Spleen (tissue), 11 donors: ENCODE data around the gene CGB1. TPM values are rescaled to one million over a fixed set of nuclear protein-coding genes. Genes with fewer than 3 reads are reported as not detected.

Experiments used
- DNase-seq: peaks from one replicate; pipeline ENCODE4 v3.0.0-alpha.2; 2020
- H3K27ac ChIP-seq, 8 donors: fragments of 200-600 bp; sonication (generic) in 7 of 8; 1 replicate in 4 of 8; 2 replicates in 4 of 8; pipeline versions ENCODE4 v1.5.0 to v1.8.0; 2016 to 2021; ENCODE audit warnings: inconsistent platforms in 4 of 8, mild to moderate bottlenecking in 4 of 8, moderate library complexity in 1 of 8
- H3K27me3 ChIP-seq, 7 donors: fragments of 200-600 bp; sonication (generic) in 6 of 7; replicated peaks in 1 of 7; 1 replicate in 4 of 7; 2 replicates in 3 of 7; pipeline versions ENCODE4 v1.5.0 to v1.8.0; 2016 to 2021; ENCODE audit warnings: inconsistent platforms in 3 of 7, mild to moderate bottlenecking in 1 of 7
- H3K36me3 ChIP-seq, 6 donors: fragments of 200-600 bp; sonication (generic) in 5 of 6; 1 replicate in 4 of 6; 2 replicates in 2 of 6; pipeline versions ENCODE4 v1.5.0 to v1.8.0; 2016 to 2021; ENCODE audit warnings: inconsistent platforms in 2 of 6
- H3K4me1 ChIP-seq, 6 donors: fragments of 200-600 bp; sonication (generic) in 5 of 6; 1 replicate in 3 of 6; 2 replicates in 3 of 6; pipeline versions ENCODE4 v1.5.0 to v1.8.0; 2016 to 2021; ENCODE audit warnings: inconsistent platforms in 3 of 6
- H3K4me3 ChIP-seq, 8 donors: fragments of 200-600 bp; sonication (generic) in 7 of 8; 1 replicate in 4 of 8; 2 replicates in 4 of 8; pipeline versions ENCODE4 v1.5.0 to v1.8.0; 2016 to 2021; ENCODE audit warnings: inconsistent platforms in 4 of 8, mild to moderate bottlenecking in 4 of 8, moderate library complexity in 2 of 8
- H3K9me3 ChIP-seq, 8 donors: fragments of 200-600 bp; sonication (generic) in 7 of 8; 1 replicate in 4 of 8; 2 replicates in 4 of 8; pipeline versions ENCODE4 v1.5.0 to v1.8.0; 2016 to 2021; ENCODE audit warnings: inconsistent platforms in 4 of 8
- CTCF ChIP-seq, 11 experiments: fragments of 200-600 bp in 7 of 11; fragments of 450-650 bp in 4 of 11; sonication (generic) in 4 of 11; IDR thresholded peaks in 8 of 11; conservative IDR thresholded peaks in 3 of 11; 1 replicate in 7 of 11; 2 replicates in 4 of 11; pipeline versions ENCODE4 v1.4.0 to v1.8.0; 2016 to 2021; ENCODE audit warnings: antibody characterized with exemption in 11 of 11, inconsistent platforms in 4 of 11, mild to moderate bottlenecking in 1 of 11
- POLR2A ChIP-seq, 3 donors: fragments of 450-650 bp; IDR thresholded peaks; one replicate each; pipeline ENCODE4 v1.5.1; 2017; ENCODE audit warnings: antibody characterized with exemption in 3 of 3, mild to moderate bottlenecking in 1 of 3
- POLR2AphosphoS5 ChIP-seq, 3 donors: sonication (generic); formaldehyde crosslinking; IDR thresholded peaks; one replicate each; pipeline ENCODE4 v1.5.1; 2017; ENCODE audit warnings: antibody characterized with exemption in 3 of 3
- WGBS, 5 donors: extraction: QIAGEN DNeasy Blood & Tissue Kit in 3 of 5; methylation state at CpG; one replicate each; pipeline versions ENCODE4 v1.1.5 to v1.1.7; 2013 to 2018; 5-methylcytosine and 5-hydroxymethylcytosine counted together
- intact Hi-C: fragments of 100-400 bp; cut with DNase I; formaldehyde crosslinking; loops from one replicate; pipeline ENCODE4 v1.15.0; 2023; ENCODE audit warnings: low total_unique reads
- polyA plus RNA-seq, 3 donors: library from polyadenylated mRNA; stranded (reverse); fragments of 200-250 nt; gene quantifications; one replicate each; pipeline ENCODE4 v1.2.1, GENCODE V29; 2013
- total RNA-seq, 7 donors: library from RNA; depleted of rRNA in 3 of 7; stranded (reverse); fragments of >200 nt in 3 of 7; fragmentation: NEBNext Ultra II Directional in 4 of 7; extraction: Animal tissue kit (Norgen Biotek cat#: 25700) in 4 of 7; gene quantifications; one replicate each; pipeline versions ENCODE4 v1.1.0 to v1.2.1, GENCODE V29; 2016 to 2021
- donor health status: healthy with polysubstance abuse.
- donor health status: DM: no; HTN: no; CAD: no; lungs with moderate emphysema.
- donor health status: DM: no; HTN: no; CAD: no.
- donor health status: Bipolar disorder and iron deficiency.
- donor health status: healthy.
- donor health status: DM: no; HTN: no; CAD: no.
- donor health status: DM: yes; HTN: yes; CAD: no.

The CGB1 gene
- total and polyA plus RNA-seq, 10 donors = 0.35 TPM; not detected in 9

GRCh38 chr19:49010453-49010852 is 26.2 kb downstream of the CGB1 start:
- Histone ChIP-seq H3K27ac (no peak overlapping the region), H3K27me3 (no peaks in the 10 kb centered on the region), H3K9me3 (no peaks in the 10 kb centered on the region), H3K4me3 (no peak overlapping the region), H3K36me3 (peaks cover 0 to 100% (median 67%) of the 10 kb centered on the region in 6 donors), H3K4me1 (no peaks in the 10 kb centered on the region)
- TF ChIP-seq POLR2A (IDR thresholded peaks at IDR 0.05) = no peak
- TF ChIP-seq CTCF (IDR thresholded peaks at IDR 0.05 in 8 of 11, conservative IDR thresholded peaks at IDR 0.05 in 3 of 11) = no peak
- TF ChIP-seq POLR2AphosphoS5 (IDR thresholded peaks at IDR 0.05) = no peak
- intact Hi-C loops = no loop called here
- WGBS, 5 donors = 90 to 96% (median 93%) methylated on average over 13 to 18 of the region's 18 CpGs
- DNase-seq = no peak

GRCh38 chr19:49009828-49010227 is 26.9 kb downstream of the CGB1 start:
- intact Hi-C loops = no loop called here
- no peak overlapping the region for H3K4me3 ChIP-seq
- peaks cover 0 to 100% (median 70%) of the 10 kb centered on the region in 6 donors for H3K36me3 ChIP-seq
- WGBS, 5 donors = 96 to 99% (median 97%) methylated on average over 17 to 18 of the region's 18 CpGs
- no peak for DNase-seq
- H3K4me1 ChIP-seq = no peaks in the 10 kb centered on the region
- H3K9me3 ChIP-seq = no peaks in the 10 kb centered on the region
- no peaks in the 10 kb centered on the region for H3K27me3 ChIP-seq
- H3K27ac ChIP-seq = no peak overlapping the region
- TF ChIP-seq POLR2AphosphoS5 (IDR thresholded peaks at IDR 0.05) (peak in 1 of 3 donors; percentile 27), POLR2A (IDR thresholded peaks at IDR 0.05) (no peak), CTCF (IDR thresholded peaks at IDR 0.05 in 8 of 11, conservative IDR thresholded peaks at IDR 0.05 in 3 of 11) (no peak)

- Histone ChIP-seq H3K9me3 (no peaks in the 10 kb centered on the region), H3K36me3 (peaks cover 4 to 100% (median 77%) of the 10 kb centered on the region in 6 donors), H3K27me3 (no peaks in the 10 kb centered on the region), H3K27ac (no peak overlapping the region), H3K4me1 (no peaks in the 10 kb centered on the region), H3K4me3 (no peak overlapping the region)
- 91 to 98% (median 97%) methylated on average over 7 to 22 of the region's 22 CpGs for WGBS, 5 donors
- TF ChIP-seq POLR2AphosphoS5 (IDR thresholded peaks at IDR 0.05) (peak in 1 of 3 donors; percentile 6), POLR2A (IDR thresholded peaks at IDR 0.05) (no peak)
- DNase-seq = no peak
- intact Hi-C loops = no loop called here
These were observed 29.8 kb downstream of the CGB1 start for GRCh38 chr19:49006905-49007304.

- Histone ChIP-seq H3K9me3 (no peaks in the 10 kb centered on the region), H3K27me3 (no peaks in the 10 kb centered on the region), H3K4me3 (no peak overlapping the region), H3K4me1 (peaks cover 0 to under 1% (median 0%) of the 10 kb centered on the region in 6 donors), H3K36me3 (peaks cover 4 to 100% (median 59%) of the 10 kb centered on the region in 6 donors), H3K27ac (no peak overlapping the region)
- no peak for DNase-seq
- TF ChIP-seq POLR2AphosphoS5 (IDR thresholded peaks at IDR 0.05) (no peak), POLR2A (IDR thresholded peaks at IDR 0.05) (no peak), CTCF (IDR thresholded peaks at IDR 0.05 in 8 of 11, conservative IDR thresholded peaks at IDR 0.05 in 3 of 11) (no peak)
- 88 to 98% (median 96%) methylated on average over 7 of the region's 7 CpGs for WGBS, 5 donors
- intact Hi-C loops = no loop called here
These were observed 31.6 kb downstream of the CGB1 start for GRCh38 chr19:49004964-49005614.
